Adrenal gland (tissue), 5 donors: ENCODE measurements around the gene RCBTB1.

Source experiments
- POLR2A ChIP-seq, 2 donors: fragments of 450-650 bp; IDR thresholded peaks; one replicate each; pipeline ENCODE4 v1.6.1; 2017; ENCODE audit warnings: antibody characterized with exemption in 2 of 2, mild to moderate bottlenecking in 2 of 2, moderate library complexity in 1 of 2
- TF ChIP-seq, protein P1 (sequence below), 6 experiments: fragments of 450-650 bp in 4 of 6; fragments of 200-600 bp in 2 of 6; sonication (generic) in 1 of 6; IDR thresholded peaks; 1 replicate in 5 of 6; 2 replicates in 1 of 6; pipeline versions ENCODE4 v1.5.1 to v1.8.0; 2016 to 2021; ENCODE audit warnings: antibody characterized with exemption in 6 of 6, mild to moderate bottlenecking in 2 of 6, moderate library complexity in 1 of 6
- donor health status: DM: no; HTN: no; CAD: no.

DNA sequence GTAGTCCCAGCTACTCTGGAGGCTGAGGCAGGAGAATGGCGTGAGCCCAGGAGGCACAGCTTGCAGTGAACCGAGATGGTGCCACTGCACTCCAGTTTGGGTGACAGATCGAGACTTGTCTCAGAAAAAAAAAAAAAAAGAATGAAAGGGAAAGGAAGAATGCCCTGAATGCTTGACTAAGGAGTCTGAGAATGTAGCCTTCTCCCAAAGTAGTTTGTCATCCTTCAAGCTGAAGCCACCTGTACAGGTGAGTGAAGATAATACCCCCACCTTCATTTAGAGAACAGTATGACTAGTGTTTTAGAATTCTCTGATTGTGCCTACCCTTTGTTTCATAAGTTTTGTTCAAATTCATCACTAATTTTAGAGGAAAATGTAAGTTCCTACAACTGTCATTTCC lies 5.9 kb downstream of the RCBTB1 start:
- no peak for TF ChIP-seq POLR2A (IDR thresholded peaks at IDR 0.05)
- TF ChIP-seq, protein P1, sequence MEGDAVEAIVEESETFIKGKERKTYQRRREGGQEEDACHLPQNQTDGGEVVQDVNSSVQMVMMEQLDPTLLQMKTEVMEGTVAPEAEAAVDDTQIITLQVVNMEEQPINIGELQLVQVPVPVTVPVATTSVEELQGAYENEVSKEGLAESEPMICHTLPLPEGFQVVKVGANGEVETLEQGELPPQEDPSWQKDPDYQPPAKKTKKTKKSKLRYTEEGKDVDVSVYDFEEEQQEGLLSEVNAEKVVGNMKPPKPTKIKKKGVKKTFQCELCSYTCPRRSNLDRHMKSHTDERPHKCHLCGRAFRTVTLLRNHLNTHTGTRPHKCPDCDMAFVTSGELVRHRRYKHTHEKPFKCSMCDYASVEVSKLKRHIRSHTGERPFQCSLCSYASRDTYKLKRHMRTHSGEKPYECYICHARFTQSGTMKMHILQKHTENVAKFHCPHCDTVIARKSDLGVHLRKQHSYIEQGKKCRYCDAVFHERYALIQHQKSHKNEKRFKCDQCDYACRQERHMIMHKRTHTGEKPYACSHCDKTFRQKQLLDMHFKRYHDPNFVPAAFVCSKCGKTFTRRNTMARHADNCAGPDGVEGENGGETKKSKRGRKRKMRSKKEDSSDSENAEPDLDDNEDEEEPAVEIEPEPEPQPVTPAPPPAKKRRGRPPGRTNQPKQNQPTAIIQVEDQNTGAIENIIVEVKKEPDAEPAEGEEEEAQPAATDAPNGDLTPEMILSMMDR (IDR thresholded peaks at IDR 0.05): no peak
